Osteoblast (primary cell): ENCODE measurements around the gene SPRYD7. TPM values are rescaled to one million over a fixed set of nuclear protein-coding genes. Genes with fewer than 3 reads are reported as not detected.

Experiments used
- DNase-seq: peaks from one replicate; pipeline ENCODE4 v3.0.0; 2011; ENCODE audit warnings: low spot score, mixed read lengths; ENCODE audit not compliant: insufficient read length; ENCODE audit errors: missing footprints
- H2AFZ ChIP-seq: 2 replicates; pipeline ENCODE4 v1.6.0; 2011; ENCODE audit warnings: mild to moderate bottlenecking, low read length
- H3K27ac ChIP-seq: 2 replicates; pipeline ENCODE4 v1.5.1; 2011; ENCODE audit warnings: mild to moderate bottlenecking, low read depth, low read length, moderate library complexity
- H3K27me3 ChIP-seq: 2 replicates; pipeline ENCODE4 v1.6.0; 2012; ENCODE audit warnings: mild to moderate bottlenecking, control low read depth, inconsistent platforms, low read length, moderate library complexity; ENCODE audit not compliant: insufficient read depth
- H3K36me3 ChIP-seq: 2 replicates; pipeline ENCODE4 v1.5.1; 2011; ENCODE audit warnings: mild to moderate bottlenecking, low read length, control low read depth, moderate library complexity; ENCODE audit not compliant: insufficient read depth
- H3K4me1 ChIP-seq: 2 replicates; pipeline ENCODE4 v1.5.1; 2011; ENCODE audit warnings: mild to moderate bottlenecking, low read length, control low read depth, moderate library complexity; ENCODE audit not compliant: insufficient read depth
- H3K4me2 ChIP-seq: 2 replicates; pipeline ENCODE4 v1.6.0; 2011; ENCODE audit warnings: mild to moderate bottlenecking, low read length; ENCODE audit not compliant: insufficient read depth
- H3K4me3 ChIP-seq: fragments of 200-600 bp; sonication (generic); 3 replicates; pipeline ENCODE4 v1.5.1; 2012; ENCODE audit warnings: mild to moderate bottlenecking, low read length, inconsistent platforms; ENCODE audit not compliant: insufficient read depth
- H3K79me2 ChIP-seq: 2 replicates; pipeline ENCODE4 v1.6.0; 2012; ENCODE audit warnings: mild to moderate bottlenecking, low read length, control low read depth, inconsistent platforms; ENCODE audit not compliant: insufficient read depth
- H3K9me3 ChIP-seq: 2 replicates; pipeline ENCODE4 v1.5.1; 2011; ENCODE audit warnings: low read depth, low read length, control low read depth
- H4K20me1 ChIP-seq: 2 replicates; pipeline ENCODE4 v1.6.0; 2012; ENCODE audit warnings: mild to moderate bottlenecking, low read length, control low read depth; ENCODE audit not compliant: insufficient read depth
- small RNA-seq: library from RNA; depleted of rRNA; stranded (forward); fragments of <200 nt; gene quantifications from one replicate; pipeline ENCODE3, GENCODE V24; 2012
- total RNA-seq: library from RNA; depleted of rRNA; stranded (reverse); fragments of >200 nt; gene quantifications from 2 replicates; pipeline ENCODE4 v1.2.3, GENCODE V29; 2012
- TF ChIP-seq, protein P1 (sequence below): IDR thresholded peaks from 2 replicates; pipeline ENCODE4 v1.5.1; 2011; ENCODE audit warnings: mild to moderate bottlenecking, low read depth, low read length, moderate library complexity; ENCODE audit errors: extremely low read depth

SPRYD7 gene
- total RNA-seq, 1 donor, result 4.0 TPM

DNA sequence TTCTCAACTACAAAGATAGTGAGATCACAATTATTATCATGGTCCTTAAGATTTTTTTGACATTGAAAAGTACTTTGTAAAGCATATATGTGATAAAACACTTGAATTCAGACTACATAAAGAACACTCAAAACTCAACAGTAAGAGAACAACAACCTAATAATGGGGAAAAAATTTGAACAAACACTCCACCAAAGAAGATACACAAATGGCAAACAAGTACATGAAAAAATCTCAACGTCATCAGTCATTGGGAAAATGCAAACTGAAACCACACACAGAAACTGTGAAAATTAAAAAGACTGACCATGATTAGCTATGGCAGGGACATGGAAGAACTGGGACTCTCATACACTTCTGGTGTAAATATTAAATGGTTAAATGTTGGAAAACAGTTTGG, 70.9 kb downstream of the SPRYD7 start:
- Histone ChIP-seq H4K20me1 (no peaks in the 10 kb centered on the region), H3K4me2 (no peak overlapping the region), H3K4me1 (no peaks in the 10 kb centered on the region), H3K79me2 (no peaks in the 10 kb centered on the region), H2AFZ (no peak overlapping the region), H3K4me3 (no peak overlapping the region), H3K27ac (no peak overlapping the region), H3K27me3 (no peaks in the 10 kb centered on the region), H3K36me3 (no peaks in the 10 kb centered on the region), H3K9me3 (no peaks in the 10 kb centered on the region)
- DNase-seq, result no peak
- TF ChIP-seq, protein P1, sequence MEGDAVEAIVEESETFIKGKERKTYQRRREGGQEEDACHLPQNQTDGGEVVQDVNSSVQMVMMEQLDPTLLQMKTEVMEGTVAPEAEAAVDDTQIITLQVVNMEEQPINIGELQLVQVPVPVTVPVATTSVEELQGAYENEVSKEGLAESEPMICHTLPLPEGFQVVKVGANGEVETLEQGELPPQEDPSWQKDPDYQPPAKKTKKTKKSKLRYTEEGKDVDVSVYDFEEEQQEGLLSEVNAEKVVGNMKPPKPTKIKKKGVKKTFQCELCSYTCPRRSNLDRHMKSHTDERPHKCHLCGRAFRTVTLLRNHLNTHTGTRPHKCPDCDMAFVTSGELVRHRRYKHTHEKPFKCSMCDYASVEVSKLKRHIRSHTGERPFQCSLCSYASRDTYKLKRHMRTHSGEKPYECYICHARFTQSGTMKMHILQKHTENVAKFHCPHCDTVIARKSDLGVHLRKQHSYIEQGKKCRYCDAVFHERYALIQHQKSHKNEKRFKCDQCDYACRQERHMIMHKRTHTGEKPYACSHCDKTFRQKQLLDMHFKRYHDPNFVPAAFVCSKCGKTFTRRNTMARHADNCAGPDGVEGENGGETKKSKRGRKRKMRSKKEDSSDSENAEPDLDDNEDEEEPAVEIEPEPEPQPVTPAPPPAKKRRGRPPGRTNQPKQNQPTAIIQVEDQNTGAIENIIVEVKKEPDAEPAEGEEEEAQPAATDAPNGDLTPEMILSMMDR, result no peak

DNA sequence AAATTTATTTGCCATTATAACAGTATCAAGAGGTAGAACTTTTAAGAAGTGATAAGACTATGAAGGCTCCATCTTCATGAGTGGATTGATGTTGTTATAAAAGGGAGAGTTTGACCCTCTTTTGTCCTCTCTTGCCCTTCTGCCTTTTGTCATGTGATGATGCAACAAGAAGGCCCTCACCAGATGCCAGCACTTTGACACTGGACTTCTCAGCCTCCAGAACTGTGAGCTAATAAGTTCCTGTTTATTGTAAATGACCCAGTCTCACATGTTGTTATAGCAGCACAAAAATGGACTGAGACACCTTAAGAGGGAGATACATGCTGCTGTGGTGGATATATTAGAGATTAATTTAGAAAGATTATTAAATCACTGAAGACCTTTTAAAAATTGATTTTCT, 71.6 kb downstream of the SPRYD7 start:
- H2AFZ ChIP-seq, result no peak overlapping the region
- no peaks in the 10 kb centered on the region for H4K20me1 ChIP-seq
- no peak for DNase-seq
- H3K79me2 ChIP-seq, result no peaks in the 10 kb centered on the region
- H3K4me3 ChIP-seq, result no peak overlapping the region
- no peak overlapping the region for H3K4me2 ChIP-seq
- TF ChIP-seq, protein P1, result no peak
- no peaks in the 10 kb centered on the region for H3K9me3 ChIP-seq
- H3K36me3 ChIP-seq, result no peaks in the 10 kb centered on the region
- H3K27ac ChIP-seq, result no peak overlapping the region
- peaks cover 7% of the 10 kb centered on the region for H3K4me1 ChIP-seq
- H3K27me3 ChIP-seq, result no peaks in the 10 kb centered on the region

Small RNA genes within 50 kb of the gene (small RNA-seq; reads per million reads assigned to genes)
- gene RNY4P30, result not detected
- gene RNY4P9, result not detected

Other genes starting within 250 kb of the SPRYD7 start
- gene EBPL, start 244.9 kb downstream of the SPRYD7 start, total RNA-seq, result 26.1 and 38.9 TPM in 2 replicates
- gene KPNA3, start 143.7 kb downstream of the SPRYD7 start, total RNA-seq, result 42.0 and 43.6 TPM in 2 replicates
- gene TRIM13, start 60.7 kb upstream of the SPRYD7 start, total RNA-seq, result 21.7 and 23.6 TPM in 2 replicates
- 4.0 and 5.0 TPM in 2 replicates for gene KCNRG, start 79.1 kb upstream of the SPRYD7 start, total RNA-seq